ENCODE measurements around the gene TPRA1.
A peak's percentile ranks its signal among the peaks of the same experiment; 100 is the strongest.

Gene TPRA1

DNA sequence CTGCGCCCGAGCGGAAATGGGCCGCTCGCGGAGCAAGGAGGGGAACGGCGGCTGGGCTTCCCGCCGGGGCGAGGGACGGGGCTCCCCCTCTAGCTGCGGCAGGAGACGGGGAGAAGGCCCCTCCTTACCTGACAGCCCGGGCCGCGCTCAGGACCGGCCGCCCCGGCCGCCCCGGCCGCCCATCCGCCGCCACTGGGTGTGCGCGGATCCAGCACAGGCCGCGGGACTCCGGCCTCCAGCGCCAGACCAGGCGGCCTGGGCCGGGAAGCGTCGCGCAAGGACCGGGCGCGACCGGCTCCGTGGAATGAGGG, 296 bp downstream of the TPRA1 start:
- DNase-seq (ENCODE audit: low read depth in 3 of 3), result peak in 1 of 3 experiments; percentile 32

DNA sequence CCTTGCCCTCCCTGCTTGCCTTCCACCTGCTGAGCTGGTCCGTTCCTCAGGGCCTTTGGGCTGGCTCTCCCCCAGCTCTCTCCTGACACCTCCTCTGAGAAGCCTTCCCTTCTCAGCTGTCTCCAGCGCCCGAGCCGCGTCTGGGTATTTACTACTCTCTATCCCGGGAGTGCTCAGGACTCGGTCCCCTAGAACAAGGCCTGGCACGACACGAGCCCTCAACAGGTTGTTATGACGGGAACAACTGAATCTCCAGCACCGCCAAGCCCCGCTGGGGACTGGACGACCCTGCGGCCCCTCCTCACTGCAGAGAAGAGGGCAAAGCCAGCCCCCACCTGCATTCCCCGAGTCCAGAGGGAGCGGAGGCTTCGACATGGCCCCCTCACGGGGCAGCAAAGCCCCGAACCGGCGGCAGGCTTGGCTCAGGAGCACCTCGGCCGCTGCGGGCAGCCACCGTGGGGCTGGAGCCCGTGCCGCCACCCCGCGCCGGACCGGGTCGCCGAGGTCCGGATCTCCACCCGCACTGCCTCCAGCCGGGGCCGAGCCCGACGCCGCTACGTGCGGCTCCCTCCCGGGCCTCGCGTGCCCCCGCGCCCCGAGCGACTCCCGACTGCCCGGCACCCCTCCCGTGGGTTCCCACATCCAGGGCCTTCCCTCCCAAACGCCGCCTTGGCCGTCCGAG, 792 bp downstream of the TPRA1 start:
- peak in 1 of 3 experiments; percentile 8 for DNase-seq (ENCODE audit: low read depth in 3 of 3)

DNA sequence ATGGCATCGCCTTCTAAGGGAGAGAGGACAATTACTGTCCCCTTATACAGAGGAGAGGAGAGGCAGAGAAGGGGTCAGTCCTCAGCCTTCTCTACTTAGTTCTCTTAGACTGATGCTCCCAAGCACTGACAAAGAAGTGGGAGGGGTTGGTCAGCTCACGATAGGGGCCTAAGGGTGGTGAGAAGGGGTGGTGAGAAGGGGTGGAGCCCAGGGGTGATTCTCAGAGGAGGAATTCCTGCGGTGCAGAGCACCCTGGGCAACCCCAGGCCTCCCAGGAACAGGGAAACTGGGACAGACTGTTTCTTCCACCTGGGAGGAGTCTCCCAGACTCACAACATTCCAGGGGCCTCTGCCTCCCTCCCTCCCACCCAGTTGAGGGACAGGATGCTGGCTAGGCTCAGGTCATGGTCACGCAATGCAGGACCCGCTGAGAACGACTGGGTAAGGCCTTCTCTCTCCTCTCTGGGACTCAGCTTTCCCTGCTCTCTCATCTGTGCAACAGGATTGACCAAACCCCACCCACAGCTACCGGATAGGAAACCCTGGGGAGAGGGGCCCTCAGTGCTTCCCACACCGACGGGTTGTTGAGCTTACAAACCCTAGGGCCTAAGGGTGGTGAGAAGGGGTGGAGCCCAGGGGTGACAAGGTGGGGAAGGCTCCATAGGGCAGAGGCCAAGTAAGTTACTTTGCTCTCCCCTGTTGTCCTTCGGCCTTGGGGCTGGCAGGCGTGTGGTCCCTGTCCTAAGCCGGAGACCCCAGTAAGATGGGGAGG, 1.5 kb downstream of the TPRA1 start:
- DNase-seq (ENCODE audit: low read depth in 3 of 3), result peak in 1 of 3 experiments; percentile 26

DNA sequence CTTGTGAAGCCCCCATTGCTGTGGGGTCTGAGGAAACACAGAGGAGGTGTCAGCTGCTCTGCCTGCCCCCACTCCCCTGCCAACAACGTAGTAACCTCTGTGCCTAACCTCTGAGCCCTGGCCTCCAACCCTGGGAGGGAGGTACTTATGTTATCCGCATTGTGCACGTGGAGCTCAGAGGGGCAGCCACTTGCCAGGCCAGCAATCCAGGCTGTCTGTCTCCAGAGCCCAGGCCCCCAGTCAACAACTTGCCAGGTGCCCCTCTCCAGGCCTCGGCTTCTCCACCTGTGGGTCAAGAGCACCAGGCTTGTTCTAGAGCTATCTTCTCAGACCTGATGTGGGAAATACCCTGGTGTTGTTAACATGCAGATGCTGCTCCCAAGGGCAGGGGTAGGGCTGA, 2.7 kb downstream of the TPRA1 start:
- DNase-seq (ENCODE audit: low read depth in 3 of 3), result no peak

DNA sequence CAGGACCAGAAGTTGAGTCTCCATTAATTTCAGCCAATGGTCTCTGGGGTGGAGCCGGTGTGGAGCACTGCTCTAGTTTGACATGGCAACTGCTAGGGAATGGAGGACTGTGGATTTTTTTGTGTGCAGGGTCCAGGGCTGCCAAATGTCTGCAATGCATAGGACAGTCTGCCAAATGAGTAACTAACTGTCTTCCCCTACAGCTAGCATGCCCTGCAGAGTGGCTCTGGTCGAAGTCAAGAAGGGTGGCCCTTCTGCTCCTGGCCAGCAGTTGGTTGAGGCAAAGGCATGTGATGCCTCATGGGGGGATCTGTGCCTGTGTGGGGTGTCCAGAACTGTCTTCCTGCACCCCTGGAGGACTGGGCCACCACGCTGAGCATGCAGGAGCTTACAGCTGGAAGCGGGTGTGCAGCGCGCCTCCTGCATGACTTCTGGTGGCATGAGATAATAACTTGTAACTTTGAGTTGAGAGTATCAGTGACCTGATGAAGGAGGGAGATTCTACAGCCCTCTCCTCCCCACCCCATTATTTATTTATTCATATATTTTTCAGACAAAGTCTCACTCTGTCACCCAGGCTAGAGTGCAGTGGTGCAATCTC, 4.6 kb downstream of the TPRA1 start:
- no peak for DNase-seq (ENCODE audit: low read depth in 3 of 3)

DNA sequence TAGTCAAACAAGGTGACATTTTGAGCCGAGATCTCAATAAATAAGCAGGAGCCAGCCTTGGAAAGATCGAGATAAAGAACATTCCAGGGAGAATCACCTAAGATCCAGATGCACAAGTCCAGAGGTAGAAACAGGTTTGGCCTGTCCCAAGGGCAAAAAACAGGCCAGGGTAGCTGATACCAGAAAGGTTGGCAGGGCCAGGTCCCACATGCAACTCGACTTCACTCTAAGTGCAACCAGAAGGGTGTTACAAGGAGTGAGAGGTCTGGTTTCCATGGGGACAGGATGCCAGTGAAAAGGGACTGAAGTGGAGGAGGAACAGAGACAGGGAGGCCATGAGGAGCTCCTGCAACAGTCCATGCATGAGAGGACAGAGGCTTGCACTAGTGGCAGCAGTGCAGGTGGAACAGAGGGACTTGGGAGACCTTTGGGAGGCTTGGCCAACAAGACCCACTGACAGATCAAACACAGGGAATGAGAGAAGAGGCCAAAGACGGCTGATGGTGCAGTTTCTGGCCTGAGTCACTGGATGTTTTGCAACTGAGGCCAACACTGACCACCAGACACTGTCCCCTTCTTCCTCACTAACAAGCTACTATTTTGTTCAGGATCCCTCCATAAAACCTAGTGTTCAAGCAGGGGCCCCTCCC, 5.2 kb downstream of the TPRA1 start:
- DNase-seq (ENCODE audit: low read depth in 3 of 3), result no peak

DNA sequence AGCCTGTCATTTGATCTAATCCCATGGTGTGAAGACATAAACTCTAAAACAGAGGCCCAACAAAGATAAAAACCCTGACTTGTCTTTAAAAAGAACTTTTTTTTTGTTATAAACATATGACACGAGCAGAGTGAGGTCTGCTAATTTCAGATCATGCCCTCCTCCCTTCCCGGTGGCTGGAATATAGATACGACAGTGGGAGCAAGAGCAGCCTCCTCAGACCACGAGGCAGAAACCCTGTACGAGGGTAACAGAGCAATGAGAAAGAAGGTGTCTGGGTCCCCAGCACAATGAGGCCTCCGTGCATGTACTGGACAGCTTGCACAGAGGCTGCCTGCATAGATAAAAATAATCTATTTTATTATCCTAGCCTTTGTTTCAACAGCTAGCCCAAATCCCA, 5.8 kb downstream of the TPRA1 start:
- no peak for DNase-seq (ENCODE audit: low read depth in 3 of 3)

DNA sequence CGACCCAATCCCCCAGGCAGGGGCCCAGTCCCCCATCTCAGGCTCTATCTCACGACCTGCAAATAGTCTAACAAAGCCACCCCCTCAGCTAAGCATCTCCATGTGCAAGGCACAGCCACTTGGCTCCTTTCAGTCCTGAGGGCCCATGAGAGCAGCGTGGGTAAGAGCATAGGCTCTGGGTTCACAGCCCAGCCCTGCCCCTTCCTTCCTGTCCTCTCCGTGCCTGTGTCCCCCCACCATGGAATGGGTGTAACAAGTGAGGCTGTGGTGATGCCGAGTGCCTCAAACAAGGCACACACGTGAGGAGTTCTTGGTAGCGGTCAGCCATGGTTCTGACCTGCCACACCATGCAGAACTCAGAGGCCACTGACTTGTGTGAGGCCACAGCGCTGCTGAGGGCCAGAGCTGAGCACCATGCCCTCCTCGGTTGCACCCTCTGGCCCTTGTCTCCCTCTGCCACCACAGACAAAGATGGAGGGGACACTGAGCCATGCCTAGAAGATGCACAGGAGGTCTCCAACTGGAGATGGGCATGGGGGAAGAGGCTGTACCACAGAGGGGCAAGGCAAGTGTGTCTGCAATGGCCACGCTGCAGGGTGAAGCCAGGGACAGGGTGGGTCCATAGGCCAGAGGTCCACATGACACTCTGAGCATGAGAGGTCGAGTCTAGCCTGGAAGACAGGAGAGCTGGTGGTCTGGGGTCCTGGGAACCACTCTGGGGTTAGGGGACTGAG, 10.0 kb downstream of the TPRA1 start:
- no peak for DNase-seq (ENCODE audit: low read depth in 3 of 3)

DNA sequence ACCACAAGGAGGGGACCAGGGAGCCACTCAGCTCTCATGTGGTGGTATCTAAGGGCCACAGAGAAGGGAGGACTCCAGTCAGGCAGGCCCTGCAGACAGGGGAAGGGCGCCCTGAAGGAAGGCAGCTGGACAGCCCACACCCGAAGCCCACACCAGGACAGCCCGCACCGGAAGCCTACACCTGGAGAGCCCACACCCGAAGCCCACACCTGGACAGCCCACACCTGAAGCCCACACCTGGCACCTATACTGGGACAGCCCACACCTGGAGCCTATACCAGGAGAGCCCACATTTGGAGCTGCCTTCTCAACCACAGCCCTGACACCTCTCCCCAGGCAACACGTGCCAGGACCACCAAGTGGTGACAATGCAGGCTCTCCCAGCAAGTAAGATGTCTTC, 11.7 kb downstream of the TPRA1 start:
- DNase-seq (ENCODE audit: low read depth in 3 of 3), result no peak

DNA sequence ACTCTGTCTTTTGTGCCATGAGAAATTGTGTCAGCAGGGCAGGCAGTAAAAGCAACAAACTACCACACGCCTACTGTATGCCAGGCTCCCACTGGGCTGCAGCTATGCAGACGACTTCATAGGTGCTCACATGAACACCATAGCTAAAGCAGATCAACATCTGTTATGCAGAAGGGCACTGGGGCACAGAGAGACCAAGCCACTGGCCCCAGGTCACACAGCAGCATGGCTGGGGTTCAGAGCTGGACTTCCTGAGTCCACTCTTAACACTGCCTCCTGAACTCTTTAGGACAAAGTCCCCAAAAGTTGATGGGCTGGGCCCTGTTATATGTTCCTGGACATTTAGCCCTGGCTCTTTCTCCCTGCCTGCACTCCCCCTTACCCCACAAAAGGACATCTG, 12.4 kb downstream of the TPRA1 start:
- DNase-seq (ENCODE audit: low read depth in 3 of 3), result no peak

DNA sequence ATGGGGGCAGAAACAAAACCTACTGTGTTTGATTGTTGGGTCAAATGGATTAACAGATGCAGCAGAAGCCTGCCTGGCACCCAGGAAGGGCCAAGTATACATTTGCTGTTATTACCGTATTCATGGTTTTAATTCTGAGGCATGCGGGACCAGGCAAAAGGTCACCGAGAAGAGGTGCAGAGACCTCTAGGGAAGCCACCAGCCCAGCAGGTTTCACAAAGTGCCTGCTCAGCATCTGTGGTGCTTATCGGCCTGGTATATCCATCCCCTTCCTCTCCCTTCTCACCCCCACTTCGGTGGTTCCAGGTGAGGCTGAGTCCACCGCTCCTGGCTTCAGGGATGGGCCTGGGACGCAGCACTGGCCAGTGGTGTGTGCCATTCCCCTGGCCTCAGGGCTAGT, 13.1 kb downstream of the TPRA1 start:
- DNase-seq (ENCODE audit: low read depth in 3 of 3), result no peak

DNA sequence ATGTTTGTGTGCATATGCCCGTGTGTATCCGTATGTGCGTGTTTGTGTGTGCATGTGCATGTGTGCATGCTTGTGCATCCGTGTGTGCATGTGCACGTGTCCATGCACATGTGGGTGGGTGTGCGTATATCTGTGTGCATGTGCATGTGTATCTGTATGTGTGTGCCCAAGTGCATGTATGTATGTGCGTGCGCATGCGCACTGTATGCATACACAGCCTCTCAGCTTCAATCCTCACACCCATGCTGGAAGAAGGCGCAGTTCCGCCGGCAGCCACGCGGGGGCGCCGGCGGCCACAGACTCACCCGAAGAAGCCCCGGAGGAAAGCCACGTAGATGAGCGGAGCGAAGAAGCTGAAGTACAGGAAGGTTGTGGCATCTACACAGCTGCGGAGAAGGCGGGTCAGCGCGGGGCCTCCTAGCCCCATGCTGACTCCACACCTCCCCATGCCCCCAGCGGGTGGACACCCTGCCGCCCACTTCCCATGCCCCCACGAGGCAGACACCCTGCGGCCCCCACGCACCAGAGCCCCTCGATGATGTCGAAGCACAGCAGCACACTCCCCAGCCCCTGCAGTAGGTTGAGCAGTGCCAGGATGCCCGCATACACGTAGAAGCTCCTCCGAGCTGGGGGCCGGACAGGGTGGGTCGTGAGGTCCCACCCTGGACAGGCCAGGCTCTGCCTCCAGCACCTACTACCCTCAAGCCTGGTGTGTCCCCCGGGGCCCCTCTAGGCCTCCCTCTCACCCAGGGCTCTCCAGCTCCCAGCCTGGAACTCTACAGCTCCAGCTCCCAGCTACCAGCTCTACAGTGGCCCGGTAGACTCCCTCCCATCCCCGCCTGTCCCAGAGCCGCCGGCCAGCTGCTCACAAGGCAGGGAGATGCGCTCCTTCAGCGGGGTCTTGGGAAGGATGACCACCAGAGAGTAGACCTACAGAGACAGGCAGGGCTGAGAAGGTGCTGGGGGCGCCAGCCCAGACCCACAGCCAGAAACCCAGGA, 15.4 kb downstream of the TPRA1 start:
- DNase-seq (ENCODE audit: low read depth in 3 of 3), result peak; percentile 72 to 80 (median 74)

DNA sequence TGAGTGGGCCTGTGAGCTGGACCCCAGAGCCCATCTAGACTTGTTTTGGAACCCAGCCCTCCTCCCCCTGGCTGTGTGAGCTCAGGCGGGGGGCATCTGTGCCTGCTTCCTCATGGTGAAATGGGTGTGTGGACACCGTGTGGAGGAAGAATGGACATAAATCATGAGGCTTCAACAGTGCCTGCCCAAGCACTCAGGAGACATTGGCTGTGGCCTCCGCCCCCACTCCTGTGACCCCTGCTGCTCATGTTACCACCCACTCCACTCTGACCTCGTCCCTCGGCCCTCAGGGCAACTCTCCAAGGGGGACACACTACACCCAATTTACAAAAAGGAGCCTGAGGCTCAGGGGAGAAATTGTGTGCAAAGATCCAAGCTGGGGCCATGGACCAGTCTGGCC, 16.6 kb downstream of the TPRA1 start:
- no peak for DNase-seq (ENCODE audit: low read depth in 3 of 3)

DNA sequence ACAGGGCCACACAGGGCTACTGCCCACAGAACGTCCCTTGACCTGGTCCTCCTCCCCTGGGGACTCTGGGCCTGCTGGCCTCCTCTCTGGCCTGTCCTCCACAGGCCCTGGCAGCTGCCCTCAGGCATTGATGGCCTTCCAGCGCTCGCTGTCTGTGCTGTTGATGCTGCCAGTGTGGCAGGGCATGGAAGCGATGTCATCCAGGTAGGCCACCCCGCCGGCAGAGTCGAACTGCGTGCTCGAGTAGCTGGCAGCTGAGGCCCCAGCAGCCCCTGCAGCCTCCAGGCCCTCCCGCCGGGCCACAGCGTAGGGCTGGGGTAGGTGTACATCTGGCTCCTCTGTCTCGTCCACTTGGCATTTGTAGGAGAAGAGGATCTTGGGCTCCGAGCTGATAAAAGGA, 17.1 kb downstream of the TPRA1 start:
- DNase-seq (ENCODE audit: low read depth in 3 of 3), result no peak

DNA sequence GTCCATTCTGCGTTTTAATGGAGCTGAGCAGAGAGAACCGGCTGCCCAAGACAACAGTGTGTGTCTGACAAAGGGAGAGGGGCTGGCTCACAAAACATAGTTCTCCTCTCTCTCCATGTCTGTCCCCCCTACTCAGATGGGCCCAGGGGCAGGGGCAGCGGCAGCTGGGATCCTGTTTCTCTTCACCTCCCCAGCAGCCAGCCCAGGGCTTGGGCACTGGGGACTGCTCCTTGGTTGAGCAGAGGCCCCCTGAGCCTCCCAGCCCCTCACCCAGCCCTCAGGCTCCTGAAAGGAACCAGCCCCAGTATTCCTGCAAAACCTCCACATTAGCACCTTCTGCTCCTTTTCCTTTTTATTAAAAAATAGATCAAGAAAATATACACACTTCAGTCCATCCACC, 17.8 kb downstream of the TPRA1 start:
- DNase-seq (ENCODE audit: low read depth in 3 of 3), result no peak

DNA sequence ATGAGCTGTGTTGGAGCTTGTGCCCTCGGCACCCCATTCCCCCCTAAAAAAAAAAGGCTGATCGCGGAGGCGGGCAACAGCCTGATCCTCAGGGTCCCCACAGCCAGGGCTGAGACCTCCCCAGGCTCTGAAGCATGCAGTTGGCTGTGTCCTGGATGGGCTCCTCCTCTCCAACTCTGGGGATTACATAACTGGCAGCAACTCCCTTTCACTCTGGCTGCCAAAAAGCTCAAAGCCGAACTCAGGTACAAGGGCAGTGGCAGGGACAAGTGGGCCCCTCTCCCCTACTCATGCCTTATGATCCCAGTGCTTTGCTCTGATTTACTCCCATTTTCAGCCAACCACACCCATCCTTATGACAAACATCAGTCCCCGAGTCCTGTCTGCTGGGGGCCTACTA, 18.3 kb downstream of the TPRA1 start:
- DNase-seq (ENCODE audit: low read depth in 3 of 3), result no peak

DNA sequence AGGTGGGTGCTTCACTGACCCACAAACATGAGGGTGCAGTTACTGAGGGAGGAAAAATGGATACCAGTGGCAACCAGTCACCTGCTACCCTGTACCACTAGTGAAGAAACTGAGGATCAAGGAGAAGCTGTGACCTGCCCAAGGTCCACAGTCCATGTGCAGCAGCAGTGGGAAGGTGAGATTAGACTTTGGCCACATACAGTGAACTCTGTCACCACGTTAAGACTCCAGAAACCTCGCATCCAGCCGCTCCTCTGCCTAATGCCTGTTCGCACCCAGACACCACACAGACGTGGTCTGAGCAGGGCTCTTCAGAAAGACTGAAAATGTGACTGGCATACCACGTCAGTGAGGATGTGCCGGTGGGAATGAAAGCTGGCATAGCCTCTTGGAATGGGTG, 20.0 kb downstream of the TPRA1 start:
- no peak for DNase-seq (ENCODE audit: low read depth in 3 of 3)

DNA sequence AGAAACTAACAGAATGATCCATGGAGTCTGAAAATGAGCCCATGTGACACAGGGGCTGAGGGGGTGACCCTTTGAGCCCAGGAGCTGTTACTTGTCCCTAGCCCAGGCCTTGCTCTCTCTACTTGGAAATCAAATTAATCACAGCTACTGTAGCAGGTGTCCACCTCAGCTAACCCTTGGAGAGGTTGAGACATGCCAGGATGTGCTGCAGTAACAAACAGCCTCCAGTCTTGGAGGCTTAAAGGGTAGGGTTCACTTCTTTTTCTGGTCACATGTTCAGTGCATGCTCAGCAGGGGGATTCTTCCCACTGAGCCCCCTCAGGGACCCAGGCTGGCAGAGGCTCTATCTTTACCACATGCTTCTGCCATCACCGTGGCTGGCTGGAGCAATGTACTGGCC, 21.4 kb downstream of the TPRA1 start:
- no peak for DNase-seq (ENCODE audit: low read depth in 3 of 3)

DNA sequence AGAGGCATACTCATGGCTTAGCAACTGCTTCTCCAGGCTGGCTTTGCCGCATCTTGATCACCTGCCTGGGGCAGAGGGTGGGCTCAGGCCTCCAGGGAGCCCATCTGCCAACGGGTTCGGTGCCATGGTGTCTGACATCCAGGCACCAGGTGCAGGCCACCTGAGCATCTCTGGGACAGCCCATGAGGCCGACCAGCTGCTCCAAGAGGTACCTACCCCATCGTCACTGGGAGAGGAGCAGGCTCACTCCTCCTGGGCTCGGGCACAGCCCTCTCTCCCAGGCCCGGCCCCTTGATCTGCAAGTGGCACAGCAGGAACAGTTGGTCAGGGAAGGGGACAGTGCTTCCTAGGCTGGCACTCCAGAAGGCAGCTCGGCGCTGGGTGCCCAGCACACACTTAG, 21.9 kb downstream of the TPRA1 start:
- no peak for DNase-seq (ENCODE audit: low read depth in 3 of 3)

DNA sequence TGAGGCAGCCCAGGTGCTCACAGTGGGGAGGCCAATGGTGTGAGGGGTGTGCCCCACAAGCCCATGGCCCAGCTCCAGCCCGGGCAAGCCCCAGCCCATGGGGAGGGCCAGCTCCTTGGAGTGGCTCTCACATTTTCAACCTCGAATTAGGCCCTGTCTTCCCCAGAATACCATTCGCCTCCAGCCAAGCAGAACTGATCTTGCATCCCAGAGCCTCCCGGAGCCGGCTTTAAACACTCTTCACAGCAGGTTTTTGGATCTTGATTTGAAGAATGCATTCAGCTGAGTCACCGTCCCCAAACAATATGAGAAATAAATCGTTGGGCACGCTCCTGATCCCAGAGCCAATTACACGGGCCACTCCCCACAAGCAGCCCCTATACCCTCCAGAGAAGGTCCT, 23.7 kb downstream of the TPRA1 start:
- no peak for DNase-seq (ENCODE audit: low read depth in 3 of 3)

DNA sequence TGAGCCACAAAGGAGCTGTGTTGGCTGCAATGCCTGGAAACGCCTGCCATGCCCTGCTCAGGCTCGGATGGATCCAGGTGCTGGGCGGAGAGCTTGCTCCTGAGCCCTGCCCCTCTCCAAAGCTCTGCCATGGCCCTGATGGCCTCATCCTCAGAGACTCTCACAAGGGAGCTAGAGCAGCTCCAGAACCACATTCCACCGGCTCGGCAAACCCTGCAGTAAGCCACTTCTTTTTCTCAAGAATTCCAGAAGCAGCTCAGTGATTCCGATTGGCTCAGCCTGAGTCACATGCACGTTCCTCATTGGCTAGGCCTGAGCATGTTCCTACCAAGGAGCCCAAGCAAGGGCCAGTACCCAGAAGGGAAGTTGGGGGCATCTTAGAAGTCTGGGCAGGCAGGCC, 24.8 kb downstream of the TPRA1 start:
- no peak for DNase-seq (ENCODE audit: low read depth in 3 of 3)

Measured in stimulated activated CD4-positive, alpha-beta T cell treated with anti-CD3 and anti-CD28 coated beads, TNF-alpha, amount 100 ng/mL, for 24 hours (primary cell).